A549 (cell line): Measurements from ENCODE around the gene AAMP. TPM values are rescaled to one million over a fixed set of nuclear protein-coding genes. Genes with fewer than 3 reads are reported as not detected.

Experiments
- ATAC-seq, 2 experiments: fragments of 200-7000 bp in 1 of 2; fragments of >200 bp in 1 of 2; cut with Nextera tagmentation in 1 of 2; cut with Tn5 transposase in 1 of 2; 3 replicates each; pipeline versions ENCODE4 v1.8.0 to v1.9.1; 2018 to 2020; ENCODE audit warnings: mild to moderate bottlenecking in 1 of 2, moderate library complexity in 1 of 2
- CTCF ChIA-PET: fragments of 300-600 bp; sonication (Branson Sonifier 250); formaldehyde crosslinking; extraction: SDS; loops from one replicate; lab custom pipeline; 2021; ENCODE audit warnings: antibody characterized with exemption, inconsistent platforms; lab: Yijun Ruan, JAX
- POLR2A ChIA-PET: fragments of 350-600 bp; formaldehyde crosslinking; extraction: SDS; loops from one replicate; lab custom pipeline; 2021; ENCODE audit warnings: antibody characterized with exemption, inconsistent platforms; lab: Yijun Ruan, JAX
- DNase-seq, 2 experiments: peaks; one replicate each; pipeline versions ENCODE4 v3.0.0 to v3.0.0-alpha.2; 2011 to 2016; ENCODE audit warnings: low read depth in 1 of 2, low spot score in 1 of 2
- FAIRE-seq: peaks from 2 replicates; lab custom pipeline; 2011; peaks lifted over from hg19 to GRCh38; lab: Jason Lieb, UNC
- H3K27ac ChIP-seq, 2 experiments: fragments of >200 bp; sonication (Bioruptor Twin); formaldehyde crosslinking; 3 replicates each; pipeline ENCODE4 v1.5.1; 2016 to 2017
- H3K4me1 ChIP-seq: fragments of >200 bp; sonication (Bioruptor Twin); formaldehyde crosslinking; 3 replicates; pipeline ENCODE4 v1.6.1; 2016
- H3K4me2 ChIP-seq: fragments of >200 bp; sonication (Bioruptor Twin); formaldehyde crosslinking; 3 replicates; pipeline ENCODE4 v1.6.1; 2016
- H3K4me3 ChIP-seq: fragments of >200 bp; sonication (Bioruptor Twin); formaldehyde crosslinking; 3 replicates; pipeline ENCODE4 v1.5.1; 2016
- H3K9me3 ChIP-seq: fragments of >200 bp; sonication (Bioruptor Twin); formaldehyde crosslinking; 3 replicates; pipeline ENCODE4 v1.6.1; 2016
- BHLHE40 ChIP-seq: IDR thresholded peaks from 2 replicates; pipeline ENCODE4 v1.6.1; 2012; ENCODE audit warnings: low read depth, low read length, inconsistent platforms
- CBX2 ChIP-seq: fragments of 200-600 bp; sonication (generic); IDR thresholded peaks from 2 replicates; pipeline ENCODE4 v1.6.1; 2016; ENCODE audit warnings: low read depth, mild to moderate bottlenecking, borderline replicate concordance
- CHD4 ChIP-seq: fragments of 200-600 bp; sonication (generic); IDR thresholded peaks from 2 replicates; pipeline ENCODE4 v1.6.1; 2016; ENCODE audit warnings: antibody characterized with exemption, mild to moderate bottlenecking, borderline replicate concordance
- EHF ChIP-seq: fragments of 250-450 bp; sonication (Bioruptor Pico); IDR thresholded peaks from 2 replicates; pipeline ENCODE4 v1.5.0; 2020; ENCODE audit warnings: mild to moderate bottlenecking
- EHMT2 ChIP-seq: fragments of 200-600 bp; sonication (generic); IDR thresholded peaks from 2 replicates; pipeline ENCODE4 v1.6.1; 2016; ENCODE audit warnings: antibody characterized with exemption, low read depth, mild to moderate bottlenecking, moderate library complexity
- EP300 ChIP-seq, 2 experiments: fragments of >200 bp; sonication (Bioruptor Twin); formaldehyde crosslinking; IDR thresholded peaks; 2 replicates in 1 of 2; 3 replicates in 1 of 2; pipeline ENCODE4 v1.6.1; 2016 to 2017
- HES2 ChIP-seq: fragments of >200 bp; sonication (Bioruptor Twin); formaldehyde crosslinking; IDR thresholded peaks from 2 replicates; pipeline ENCODE4 v1.6.1; 2016
- HEYL ChIP-seq: fragments of 250-450 bp; sonication (Bioruptor Pico); IDR thresholded peaks from 2 replicates; pipeline ENCODE4 v1.8.0; 2021; ENCODE audit warnings: mild to moderate bottlenecking, moderate library complexity
- HMGXB4 ChIP-seq: fragments of 250-450 bp; sonication (Bioruptor Pico); IDR thresholded peaks from 2 replicates; pipeline ENCODE4 v1.5.0; 2021; ENCODE audit warnings: mild to moderate bottlenecking, moderate library complexity, borderline replicate concordance
- HOXB13 ChIP-seq: fragments of 250-450 bp; sonication (Bioruptor Pico); IDR thresholded peaks from 2 replicates; pipeline ENCODE4 v1.5.0; 2020; ENCODE audit warnings: low read depth, mild to moderate bottlenecking, moderate library complexity
- JUN ChIP-seq, 2 experiments: fragments of >200 bp; sonication (Bioruptor Twin); formaldehyde crosslinking; IDR thresholded peaks; 2 replicates in 1 of 2; 3 replicates in 1 of 2; pipeline ENCODE4 v1.6.1; 2016 to 2017
- JUNB ChIP-seq: fragments of >200 bp; sonication (Bioruptor Twin); formaldehyde crosslinking; IDR thresholded peaks from 2 replicates; pipeline ENCODE4 v1.6.1; 2016
- MAFK ChIP-seq: fragments of 450-650 bp; IDR thresholded peaks from 2 replicates; pipeline ENCODE4 v1.6.1; 2014; ENCODE audit not compliant: partially characterized antibody
- MYC ChIP-seq: IDR thresholded peaks from 2 replicates; pipeline ENCODE4 v1.6.1; 2012; ENCODE audit warnings: mild to moderate bottlenecking, inconsistent platforms, low read length, improper control_type of control experiment, borderline replicate concordance
- NPAS2 ChIP-seq: fragments of 250-450 bp; sonication (Bioruptor Pico); IDR thresholded peaks from 2 replicates; pipeline ENCODE4 v1.8.0; 2022; ENCODE audit warnings: mild to moderate bottlenecking, moderate library complexity, borderline replicate concordance
- NR3C1 ChIP-seq: fragments of >200 bp; sonication (Bioruptor Twin); formaldehyde crosslinking; IDR thresholded peaks from 3 replicates; pipeline ENCODE4 v1.6.1; 2017
- POLR2AphosphoS2 ChIP-seq: conservative IDR thresholded peaks from 2 replicates; pipeline ENCODE4 v1.6.1; 2012; ENCODE audit warnings: low read length, improper control_type of control experiment, inconsistent platforms
- RAD21 ChIP-seq, 2 experiments: fragments of >200 bp in 1 of 2; sonication (Bioruptor Twin) in 1 of 2; formaldehyde crosslinking in 1 of 2; IDR thresholded peaks in 1 of 2; conservative IDR thresholded peaks in 1 of 2; 2 replicates in 1 of 2; 3 replicates in 1 of 2; pipeline ENCODE4 v1.6.1; 2012 to 2018; ENCODE audit warnings: inconsistent platforms in 1 of 2
- RARB ChIP-seq: fragments of 250-450 bp; sonication (Bioruptor Pico); IDR thresholded peaks from 2 replicates; pipeline ENCODE4 v1.8.0; 2021; ENCODE audit warnings: mild to moderate bottlenecking, moderate library complexity
- RCOR1 ChIP-seq: fragments of 150-350 bp; IDR thresholded peaks from 2 replicates; pipeline ENCODE4 v1.6.1; 2014; ENCODE audit warnings: antibody characterized with exemption, low read length, low read depth
- RNF2 ChIP-seq: fragments of 200-600 bp; sonication (generic); IDR thresholded peaks from 2 replicates; pipeline ENCODE4 v1.6.1; 2016; ENCODE audit warnings: low read depth, mild to moderate bottlenecking, antibody characterized with exemption, moderate library complexity, borderline replicate concordance
- SREBF2 ChIP-seq: fragments of 450-650 bp; IDR thresholded peaks from 2 replicates; pipeline ENCODE4 v1.6.1; 2014; ENCODE audit warnings: mild to moderate bottlenecking, moderate library complexity
- TFCP2L1 ChIP-seq: fragments of 250-450 bp; sonication (Bioruptor Pico); IDR thresholded peaks from 2 replicates; pipeline ENCODE4 v1.5.0; 2021; ENCODE audit warnings: mild to moderate bottlenecking
- TP53 ChIP-seq: fragments of 250-450 bp; sonication (Bioruptor Pico); IDR thresholded peaks from 2 replicates; pipeline ENCODE4 v1.5.0; 2021; ENCODE audit warnings: mild to moderate bottlenecking, moderate library complexity
- ZC3H11A ChIP-seq: fragments of 450-650 bp; IDR thresholded peaks from 2 replicates; pipeline ENCODE4 v1.6.1; 2014; ENCODE audit warnings: antibody characterized with exemption, mild to moderate bottlenecking
- ZFP36 ChIP-seq: fragments of 450-650 bp; IDR thresholded peaks from 2 replicates; pipeline ENCODE4 v1.6.1; 2014; ENCODE audit warnings: borderline replicate concordance; ENCODE audit not compliant: partially characterized antibody
- ZNF302 ChIP-seq: fragments of 250-450 bp; sonication (Bioruptor Pico); IDR thresholded peaks from 2 replicates; pipeline ENCODE4 v1.9.0; 2021; ENCODE audit warnings: inconsistent platforms, mild to moderate bottlenecking, moderate library complexity
- WGBS: methylation state at CpG from one replicate; pipeline ENCODE4 v1.1.6; 2017; ENCODE audit errors: missing lambda C conversion rate; 5-methylcytosine and 5-hydroxymethylcytosine counted together
- polyA minus RNA-seq: library from RNA; depleted of rRNA, polyadenylated mRNA; stranded (reverse); fragments of >200 nt; gene quantifications from 2 replicates; pipeline ENCODE4 v1.2.3, GENCODE V29; 2011; rRNA and poly(A)+ RNA removed
- polyA plus RNA-seq, 4 experiments: library from polyadenylated mRNA; depleted of rRNA in 3 of 4; stranded (reverse); fragments of >200 nt; fragmentation: RNase III in 1 of 4; extraction: RNeasy Plus Mini Kit Qiagen cat#74134 plus additional on column Dnase treatment in 1 of 4; gene quantifications; 2 replicates in 3 of 4; 3 replicates in 1 of 4; pipeline ENCODE4 v1.2.3, GENCODE V29; 2011 to 2017
- TF ChIP-seq, protein P1 (sequence below): fragments of 150-350 bp; IDR thresholded peaks from 2 replicates; pipeline ENCODE4 v1.6.1; 2014; ENCODE audit warnings: low read depth, mild to moderate bottlenecking, low read length
- TF ChIP-seq, protein P2 (sequence below): fragments of >200 bp; sonication (Bioruptor Twin); formaldehyde crosslinking; IDR thresholded peaks from 3 replicates; pipeline ENCODE4 v1.5.1; 2016
- TF ChIP-seq, protein P3 (sequence below): IDR thresholded peaks from 2 replicates; pipeline ENCODE4 v1.6.1; 2012; ENCODE audit warnings: low read depth, borderline replicate concordance
- TF ChIP-seq, protein P4 (sequence below): fragments of 450-650 bp; IDR thresholded peaks from 2 replicates; pipeline ENCODE4 v1.6.1; 2014; ENCODE audit warnings: antibody characterized with exemption

Gene AAMP, protein sequence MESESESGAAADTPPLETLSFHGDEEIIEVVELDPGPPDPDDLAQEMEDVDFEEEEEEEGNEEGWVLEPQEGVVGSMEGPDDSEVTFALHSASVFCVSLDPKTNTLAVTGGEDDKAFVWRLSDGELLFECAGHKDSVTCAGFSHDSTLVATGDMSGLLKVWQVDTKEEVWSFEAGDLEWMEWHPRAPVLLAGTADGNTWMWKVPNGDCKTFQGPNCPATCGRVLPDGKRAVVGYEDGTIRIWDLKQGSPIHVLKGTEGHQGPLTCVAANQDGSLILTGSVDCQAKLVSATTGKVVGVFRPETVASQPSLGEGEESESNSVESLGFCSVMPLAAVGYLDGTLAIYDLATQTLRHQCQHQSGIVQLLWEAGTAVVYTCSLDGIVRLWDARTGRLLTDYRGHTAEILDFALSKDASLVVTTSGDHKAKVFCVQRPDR
- polyA plus RNA-seq (2011; rRNA removed) (71.3 and 82.0 TPM in 2 replicates), polyA plus RNA-seq (2017; fragmentation: RNase III; extraction: RNeasy Plus Mini Kit Qiagen cat#74134 plus additional on column Dnase treatment) (165 to 173 TPM (median 168 TPM) in 3 replicates), polyA minus RNA-seq (53.9 and 65.4 TPM in 2 replicates)
- polyA plus RNA-seq (2012; cell fraction: cytosol; rRNA removed): 178 and 187 TPM in 2 replicates
- polyA plus RNA-seq (2012; cell fraction: nucleus; rRNA removed): 208 and 219 TPM in 2 replicates

DNA sequence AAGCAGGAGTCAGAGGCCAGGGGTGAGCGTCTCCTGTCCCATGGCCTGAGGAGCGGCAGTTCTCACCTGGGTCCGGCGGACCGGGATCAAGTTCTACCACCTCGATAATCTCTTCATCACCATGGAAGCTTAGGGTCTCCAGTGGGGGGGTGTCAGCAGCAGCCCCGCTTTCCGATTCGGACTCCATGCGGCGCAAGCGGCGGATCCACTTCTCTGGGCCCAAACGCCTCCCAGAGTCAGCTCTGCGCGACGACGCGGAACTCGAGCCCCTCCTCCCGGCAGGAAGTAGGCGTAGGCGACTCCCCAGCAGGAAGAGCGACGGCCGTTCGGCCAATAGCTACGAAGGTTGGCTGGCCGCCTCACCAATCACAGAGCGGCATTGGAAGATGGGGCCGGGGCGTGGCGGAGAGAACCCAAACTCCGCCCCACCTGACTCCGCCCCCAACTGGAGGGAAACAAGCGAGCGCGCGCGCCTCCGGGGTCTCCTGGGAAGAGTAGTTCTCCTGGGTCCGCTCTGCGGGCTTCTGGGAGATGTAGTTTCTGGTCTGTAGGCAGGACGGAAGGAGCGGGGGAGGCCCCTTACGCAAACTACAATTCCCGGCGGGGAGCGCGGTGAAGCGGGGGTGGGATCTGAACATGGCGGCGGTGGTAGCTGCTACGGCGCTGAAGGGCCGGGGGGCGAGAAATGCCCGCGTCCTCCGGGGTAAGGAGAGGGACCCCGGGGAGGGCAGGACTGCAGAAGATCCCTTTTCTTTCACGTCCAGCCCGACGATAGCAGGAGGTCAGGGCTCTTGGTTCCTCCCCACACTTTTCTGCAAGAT is at the start of gene AAMP, which contains the start of gene PNKD:
Gene AAMP (minus strand): TSS at position 238 of the 821 bp plus-strand sequence. CDS start 51 bp downstream, at position 187.
Gene PNKD (plus strand): TSS at position 620 of the 821 bp plus-strand sequence. CDS start 17 bp downstream, at position 637.
- CTCF ChIA-PET: interaction anchor here (1.1 to 6.5 kb wide), 12 partner anchors 14 to 196 kb away, joined by 3 to 105 read pairs (median 7); partner anchors contain the start of gene CATIP
- peak within 1 kb of the TSS; percentile 90 to 92 for H3K27ac ChIP-seq
- no peaks in the 10 kb centered on the region for H3K9me3 ChIP-seq
- ATAC-seq (peak; percentile 88 to 93), FAIRE-seq (no peak), DNase-seq (peak; percentile 97 to 99)
- 2% methylated on average over 27 of the region's 64 CpGs for WGBS
- peak within 1 kb of the TSS; percentile 100 for H3K4me2 ChIP-seq
- H3K4me3 ChIP-seq: peak within 1 kb of the TSS; percentile 97
- POLR2A ChIA-PET: interaction anchor here (0.7 to 1.6 kb wide), 8 partner anchors 11 to 126 kb away, joined by 3 to 6 read pairs (median 4); partner anchors contain the start of gene CATIP
- peaks cover 25% of the 10 kb centered on the region for H3K4me1 ChIP-seq
- TF ChIP-seq, protein P1, sequence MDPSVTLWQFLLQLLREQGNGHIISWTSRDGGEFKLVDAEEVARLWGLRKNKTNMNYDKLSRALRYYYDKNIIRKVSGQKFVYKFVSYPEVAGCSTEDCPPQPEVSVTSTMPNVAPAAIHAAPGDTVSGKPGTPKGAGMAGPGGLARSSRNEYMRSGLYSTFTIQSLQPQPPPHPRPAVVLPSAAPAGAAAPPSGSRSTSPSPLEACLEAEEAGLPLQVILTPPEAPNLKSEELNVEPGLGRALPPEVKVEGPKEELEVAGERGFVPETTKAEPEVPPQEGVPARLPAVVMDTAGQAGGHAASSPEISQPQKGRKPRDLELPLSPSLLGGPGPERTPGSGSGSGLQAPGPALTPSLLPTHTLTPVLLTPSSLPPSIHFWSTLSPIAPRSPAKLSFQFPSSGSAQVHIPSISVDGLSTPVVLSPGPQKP: no peak
- TF ChIP-seq EHF (CRISPR knock-in tag): no peak
- no peak for TF ChIP-seq NR3C1
- TF ChIP-seq EHMT2: no peak
- TF ChIP-seq TFCP2L1 (CRISPR knock-in tag): no peak
- TF ChIP-seq RAD21 (conservative IDR thresholded peaks at IDR 0.05 in 1 of 2, IDR thresholded peaks at IDR 0.05 in 1 of 2): no peak
- TF ChIP-seq JUNB: no peak
- TF ChIP-seq, protein P2, sequence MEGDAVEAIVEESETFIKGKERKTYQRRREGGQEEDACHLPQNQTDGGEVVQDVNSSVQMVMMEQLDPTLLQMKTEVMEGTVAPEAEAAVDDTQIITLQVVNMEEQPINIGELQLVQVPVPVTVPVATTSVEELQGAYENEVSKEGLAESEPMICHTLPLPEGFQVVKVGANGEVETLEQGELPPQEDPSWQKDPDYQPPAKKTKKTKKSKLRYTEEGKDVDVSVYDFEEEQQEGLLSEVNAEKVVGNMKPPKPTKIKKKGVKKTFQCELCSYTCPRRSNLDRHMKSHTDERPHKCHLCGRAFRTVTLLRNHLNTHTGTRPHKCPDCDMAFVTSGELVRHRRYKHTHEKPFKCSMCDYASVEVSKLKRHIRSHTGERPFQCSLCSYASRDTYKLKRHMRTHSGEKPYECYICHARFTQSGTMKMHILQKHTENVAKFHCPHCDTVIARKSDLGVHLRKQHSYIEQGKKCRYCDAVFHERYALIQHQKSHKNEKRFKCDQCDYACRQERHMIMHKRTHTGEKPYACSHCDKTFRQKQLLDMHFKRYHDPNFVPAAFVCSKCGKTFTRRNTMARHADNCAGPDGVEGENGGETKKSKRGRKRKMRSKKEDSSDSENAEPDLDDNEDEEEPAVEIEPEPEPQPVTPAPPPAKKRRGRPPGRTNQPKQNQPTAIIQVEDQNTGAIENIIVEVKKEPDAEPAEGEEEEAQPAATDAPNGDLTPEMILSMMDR: no peak
- TF ChIP-seq, protein P3, sequence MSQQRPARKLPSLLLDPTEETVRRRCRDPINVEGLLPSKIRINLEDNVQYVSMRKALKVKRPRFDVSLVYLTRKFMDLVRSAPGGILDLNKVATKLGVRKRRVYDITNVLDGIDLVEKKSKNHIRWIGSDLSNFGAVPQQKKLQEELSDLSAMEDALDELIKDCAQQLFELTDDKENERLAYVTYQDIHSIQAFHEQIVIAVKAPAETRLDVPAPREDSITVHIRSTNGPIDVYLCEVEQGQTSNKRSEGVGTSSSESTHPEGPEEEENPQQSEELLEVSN: no peak; the same call in 1 of the 2 replicates
- TF ChIP-seq TP53 (CRISPR knock-in tag): no peak
- TF ChIP-seq MYC: no peak; the same call in 1 of the 2 replicates
- no peak for TF ChIP-seq HOXB13 (CRISPR knock-in tag)
- no peak for TF ChIP-seq BHLHE40
- TF ChIP-seq POLR2AphosphoS2: no peak
- no peak for TF ChIP-seq ZNF302 (CRISPR knock-in tag)
- no peak for TF ChIP-seq RCOR1
- no peak for TF ChIP-seq ZC3H11A
- no peak for TF ChIP-seq HEYL (CRISPR knock-in tag)
- TF ChIP-seq ZFP36: no peak
- no peak for TF ChIP-seq RARB (CRISPR knock-in tag)
- TF ChIP-seq CBX2: no peak
- no peak for TF ChIP-seq NPAS2 (CRISPR knock-in tag)
- no peak for TF ChIP-seq HES2
- TF ChIP-seq SREBF2: no peak
- TF ChIP-seq RNF2: no peak
- TF ChIP-seq EP300 (IDR thresholded peaks at IDR 0.05): no peak
- TF ChIP-seq HMGXB4 (CRISPR knock-in tag): no peak
- TF ChIP-seq, protein P4, sequence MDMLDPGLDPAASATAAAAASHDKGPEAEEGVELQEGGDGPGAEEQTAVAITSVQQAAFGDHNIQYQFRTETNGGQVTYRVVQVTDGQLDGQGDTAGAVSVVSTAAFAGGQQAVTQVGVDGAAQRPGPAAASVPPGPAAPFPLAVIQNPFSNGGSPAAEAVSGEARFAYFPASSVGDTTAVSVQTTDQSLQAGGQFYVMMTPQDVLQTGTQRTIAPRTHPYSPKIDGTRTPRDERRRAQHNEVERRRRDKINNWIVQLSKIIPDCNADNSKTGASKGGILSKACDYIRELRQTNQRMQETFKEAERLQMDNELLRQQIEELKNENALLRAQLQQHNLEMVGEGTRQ: peak; percentile 75
- TF ChIP-seq CHD4: no peak
- no peak for TF ChIP-seq MAFK
- peak; percentile 6 to 59; a peak in 2 of 5 replicates for TF ChIP-seq JUN (IDR thresholded peaks at IDR 0.05)
